Astrocyte (in vitro differentiated cells and primary cell): ENCODE data around the gene GMPR. TPM values are rescaled to one million over a fixed set of nuclear protein-coding genes. Genes with fewer than 3 reads are reported as not detected.

ENCODE experiments used
- DNase-seq: peaks from one replicate; pipeline ENCODE4 v3.0.0-alpha.2; 2010; ENCODE audit warnings: low read depth
- FAIRE-seq: peaks from 2 replicates; lab custom pipeline; 2011; peaks lifted over from hg19 to GRCh38; lab: Jason Lieb, UNC
- H2AFZ ChIP-seq: 2 replicates; pipeline ENCODE4 v1.6.0; 2012; ENCODE audit warnings: low read depth, low read length, inconsistent platforms
- H3K27ac ChIP-seq: 2 replicates; pipeline ENCODE4 v1.5.1; 2011; ENCODE audit warnings: low read depth, low read length, inconsistent platforms
- H3K27me3 ChIP-seq: 2 replicates; pipeline ENCODE4 v1.6.0; 2011; ENCODE audit warnings: low read length, inconsistent platforms; ENCODE audit not compliant: insufficient read depth
- H3K36me3 ChIP-seq: 2 replicates; pipeline ENCODE4 v1.5.1; 2011; ENCODE audit warnings: low read length, inconsistent platforms; ENCODE audit not compliant: insufficient read depth
- H3K4me1 ChIP-seq: 2 replicates; pipeline ENCODE4 v1.5.1; 2011; ENCODE audit warnings: low read length, inconsistent platforms; ENCODE audit not compliant: insufficient read depth
- H3K4me2 ChIP-seq: 2 replicates; pipeline ENCODE4 v1.6.0; 2012; ENCODE audit warnings: low read length, inconsistent platforms
- H3K4me3 ChIP-seq: 2 replicates; pipeline ENCODE4 v1.5.1; 2011; ENCODE audit warnings: low read depth, mild to moderate bottlenecking, low read length, inconsistent platforms; ENCODE audit not compliant: insufficient read depth
- H3K79me2 ChIP-seq: 2 replicates; pipeline ENCODE4 v1.6.0; 2012; ENCODE audit warnings: mild to moderate bottlenecking, low read length, inconsistent platforms; ENCODE audit not compliant: insufficient read depth
- H3K9ac ChIP-seq: 2 replicates; pipeline ENCODE4 v1.6.0; 2012; ENCODE audit warnings: mild to moderate bottlenecking, low read length, inconsistent platforms
- H3K9me3 ChIP-seq: 2 replicates; pipeline ENCODE4 v1.5.1; 2012; ENCODE audit warnings: low read depth, mild to moderate bottlenecking, low read length, inconsistent platforms; ENCODE audit not compliant: insufficient read depth
- H4K20me1 ChIP-seq: 2 replicates; pipeline ENCODE4 v1.6.0; 2012; ENCODE audit warnings: low read length, inconsistent platforms; ENCODE audit not compliant: insufficient read depth
- H3K27ac Mint-ChIP-seq: one replicate; pipeline ENCODE4 v1.8.0; 2021; ENCODE audit warnings: mild to moderate bottlenecking, mixed read lengths; ENCODE audit not compliant: unreplicated experiment
- H3K27me3 Mint-ChIP-seq: one replicate; pipeline ENCODE4 v1.8.0; 2021; ENCODE audit warnings: low read depth, mixed read lengths; ENCODE audit not compliant: unreplicated experiment
- H3K36me3 Mint-ChIP-seq: one replicate; pipeline ENCODE4 v1.8.0; 2021; ENCODE audit warnings: low read depth, mixed read lengths; ENCODE audit not compliant: unreplicated experiment
- H3K4me1 Mint-ChIP-seq: one replicate; pipeline ENCODE4 v1.8.0; 2021; ENCODE audit warnings: low read depth, mixed read lengths; ENCODE audit not compliant: unreplicated experiment
- H3K4me3 Mint-ChIP-seq: one replicate; pipeline ENCODE4 v1.8.0; 2021; ENCODE audit warnings: mild to moderate bottlenecking, moderate library complexity, mixed read lengths; ENCODE audit not compliant: unreplicated experiment
- H3K9me3 Mint-ChIP-seq: one replicate; pipeline ENCODE4 v1.8.0; 2021; ENCODE audit warnings: mild to moderate bottlenecking, mixed read lengths; ENCODE audit not compliant: unreplicated experiment
- EZH2 ChIP-seq: IDR thresholded peaks from 2 replicates; pipeline ENCODE4 v1.6.1; 2012; ENCODE audit warnings: mild to moderate bottlenecking, low read length, inconsistent platforms; ENCODE audit not compliant: insufficient read depth
- total RNA-seq: library from RNA; stranded (reverse); gene quantifications from 2 replicates; pipeline ENCODE4 v1.2.1, GENCODE V29; 2021
- TF ChIP-seq, protein P1 (sequence below): IDR thresholded peaks from 2 replicates; pipeline ENCODE4 v1.5.1; 2011; ENCODE audit warnings: low read depth, mild to moderate bottlenecking, inconsistent platforms, low read length, moderate library complexity; ENCODE audit not compliant: insufficient read depth

The GMPR gene
- total RNA-seq, 1 donor from 2014 or later, result 2.0 TPM

DNA sequence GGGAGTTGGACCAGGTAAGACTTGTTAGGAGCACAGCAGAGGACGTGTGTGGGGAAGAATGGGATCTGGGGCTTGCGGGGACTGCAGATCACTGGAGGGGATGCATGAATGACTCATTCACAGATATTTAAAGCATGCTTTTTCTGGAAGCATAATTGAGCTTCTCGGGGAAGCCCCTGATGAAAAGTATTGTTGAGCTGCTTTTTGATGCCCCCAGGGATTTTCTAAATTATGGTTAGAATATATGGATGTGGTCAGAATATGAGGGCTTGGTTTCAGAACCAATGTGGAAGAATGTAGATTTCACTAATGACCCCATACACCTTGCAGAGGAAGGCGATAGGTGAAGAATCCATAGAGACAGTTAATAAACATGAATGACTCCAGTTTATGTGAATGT, 36.1 kb downstream of the GMPR start:
- Mint-ChIP-seq H3K27ac (no peak overlapping the region), H3K4me3 (no peak overlapping the region), H3K9me3 (peaks cover under 1% of the 10 kb centered on the region), H3K4me1 (peaks cover 51% of the 10 kb centered on the region), H3K27me3 (peaks cover under 1% of the 10 kb centered on the region), H3K36me3 (no peaks in the 10 kb centered on the region)
- no peak overlapping the region for H3K27ac ChIP-seq
- no peaks in the 10 kb centered on the region for H3K27me3 ChIP-seq
- no peaks in the 10 kb centered on the region for H3K79me2 ChIP-seq
- no peak overlapping the region for H3K4me3 ChIP-seq
- no peaks in the 10 kb centered on the region for H3K36me3 ChIP-seq
- H3K9me3 ChIP-seq, result no peaks in the 10 kb centered on the region
- TF ChIP-seq, protein P1, sequence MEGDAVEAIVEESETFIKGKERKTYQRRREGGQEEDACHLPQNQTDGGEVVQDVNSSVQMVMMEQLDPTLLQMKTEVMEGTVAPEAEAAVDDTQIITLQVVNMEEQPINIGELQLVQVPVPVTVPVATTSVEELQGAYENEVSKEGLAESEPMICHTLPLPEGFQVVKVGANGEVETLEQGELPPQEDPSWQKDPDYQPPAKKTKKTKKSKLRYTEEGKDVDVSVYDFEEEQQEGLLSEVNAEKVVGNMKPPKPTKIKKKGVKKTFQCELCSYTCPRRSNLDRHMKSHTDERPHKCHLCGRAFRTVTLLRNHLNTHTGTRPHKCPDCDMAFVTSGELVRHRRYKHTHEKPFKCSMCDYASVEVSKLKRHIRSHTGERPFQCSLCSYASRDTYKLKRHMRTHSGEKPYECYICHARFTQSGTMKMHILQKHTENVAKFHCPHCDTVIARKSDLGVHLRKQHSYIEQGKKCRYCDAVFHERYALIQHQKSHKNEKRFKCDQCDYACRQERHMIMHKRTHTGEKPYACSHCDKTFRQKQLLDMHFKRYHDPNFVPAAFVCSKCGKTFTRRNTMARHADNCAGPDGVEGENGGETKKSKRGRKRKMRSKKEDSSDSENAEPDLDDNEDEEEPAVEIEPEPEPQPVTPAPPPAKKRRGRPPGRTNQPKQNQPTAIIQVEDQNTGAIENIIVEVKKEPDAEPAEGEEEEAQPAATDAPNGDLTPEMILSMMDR, result no peak
- no peak for TF ChIP-seq EZH2
- H3K9ac ChIP-seq, result no peak overlapping the region
- no peaks in the 10 kb centered on the region for H4K20me1 ChIP-seq
- H3K4me1 ChIP-seq, result peaks cover 15% of the 10 kb centered on the region
- no peak for FAIRE-seq
- H3K4me2 ChIP-seq, result no peak overlapping the region
- DNase-seq, result no peak
- H2AFZ ChIP-seq, result no peak overlapping the region

DNA sequence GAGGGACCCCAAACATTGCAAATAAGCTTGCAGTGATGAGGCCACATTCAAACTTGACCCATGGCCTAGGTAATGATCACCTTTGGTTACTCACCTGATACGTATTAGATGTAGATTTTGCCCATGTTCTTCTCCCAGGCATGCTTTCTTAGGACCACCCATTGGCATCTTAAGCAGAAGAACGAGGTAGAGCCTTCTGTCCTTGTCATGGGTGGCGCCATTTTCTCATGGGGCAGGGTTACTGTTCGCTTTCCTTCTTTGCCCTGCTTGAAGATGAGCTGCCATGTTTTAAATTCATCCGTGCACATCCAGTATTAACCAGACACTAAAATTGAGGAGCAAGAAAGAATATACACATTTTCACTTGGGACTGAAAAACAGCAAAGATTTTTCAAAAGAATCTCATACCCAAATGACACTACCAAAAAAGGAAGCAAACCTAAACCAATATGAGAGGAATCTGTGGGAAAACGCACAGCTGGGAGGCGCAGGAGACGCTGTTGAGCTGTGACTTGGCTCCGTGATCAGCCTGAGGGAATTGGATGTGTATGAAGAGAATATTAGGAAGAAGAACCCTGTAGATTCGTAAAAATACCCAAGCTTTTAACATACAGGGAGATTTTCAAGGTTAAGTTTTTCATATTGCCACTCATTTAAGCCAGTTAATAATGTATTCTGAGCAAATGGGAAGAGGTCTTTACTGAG, 36.6 kb downstream of the GMPR start:
- no peaks in the 10 kb centered on the region for H3K36me3 Mint-ChIP-seq
- H3K4me3 ChIP-seq, result no peak overlapping the region
- TF ChIP-seq EZH2, result no peak
- TF ChIP-seq, protein P1, result no peak
- H3K9me3 ChIP-seq, result no peaks in the 10 kb centered on the region
- no peak overlapping the region for H3K4me2 ChIP-seq
- H3K27ac Mint-ChIP-seq, result no peak overlapping the region
- DNase-seq (no peak), FAIRE-seq (no peak)
- H3K4me1 ChIP-seq, result peaks cover 15% of the 10 kb centered on the region
- H3K4me3 Mint-ChIP-seq, result no peak overlapping the region
- no peak overlapping the region for H3K9ac ChIP-seq
- no peaks in the 10 kb centered on the region for H3K79me2 ChIP-seq
- H3K27ac ChIP-seq, result no peak overlapping the region
- no peaks in the 10 kb centered on the region for H4K20me1 ChIP-seq
- H3K36me3 ChIP-seq, result no peaks in the 10 kb centered on the region
- H3K27me3 ChIP-seq, result no peaks in the 10 kb centered on the region
- no peak overlapping the region for H2AFZ ChIP-seq
- H3K9me3 Mint-ChIP-seq, result peaks cover 5% of the 10 kb centered on the region
- peaks cover 6% of the 10 kb centered on the region for H3K27me3 Mint-ChIP-seq
- H3K4me1 Mint-ChIP-seq, result peaks cover 51% of the 10 kb centered on the region
